HTR-8/SVneo (cell line): ENCODE data around the gene NCMAP.
A peak's percentile ranks its signal among the peaks of the same experiment; 100 is the strongest.
"Not testable (repeated sequence)": the region's sequence is repeated elsewhere in the genome, so short reads cannot be mapped to it uniquely, and the experiment has no call there.

Source experiments
- DNase-seq: peaks from one replicate; pipeline ENCODE4 v3.0.0; 2011; ENCODE audit warnings: low spot score, mixed read lengths; ENCODE audit not compliant: insufficient read length
- FAIRE-seq: peaks from 2 replicates; lab custom pipeline; 2011; peaks lifted over from hg19 to GRCh38; lab: Jason Lieb, UNC

The NCMAP gene, protein sequence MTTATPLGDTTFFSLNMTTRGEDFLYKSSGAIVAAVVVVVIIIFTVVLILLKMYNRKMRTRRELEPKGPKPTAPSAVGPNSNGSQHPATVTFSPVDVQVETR

GRCh38 chr1:24555591-24556413 is at the start of gene NCMAP:
Gene NCMAP, plus strand, starts transcription at chr1:24556087. Its CDS starts 39,344 bp downstream, at chr1:24595431.
- DNase-seq (no peak), FAIRE-seq (no peak)

DNA sequence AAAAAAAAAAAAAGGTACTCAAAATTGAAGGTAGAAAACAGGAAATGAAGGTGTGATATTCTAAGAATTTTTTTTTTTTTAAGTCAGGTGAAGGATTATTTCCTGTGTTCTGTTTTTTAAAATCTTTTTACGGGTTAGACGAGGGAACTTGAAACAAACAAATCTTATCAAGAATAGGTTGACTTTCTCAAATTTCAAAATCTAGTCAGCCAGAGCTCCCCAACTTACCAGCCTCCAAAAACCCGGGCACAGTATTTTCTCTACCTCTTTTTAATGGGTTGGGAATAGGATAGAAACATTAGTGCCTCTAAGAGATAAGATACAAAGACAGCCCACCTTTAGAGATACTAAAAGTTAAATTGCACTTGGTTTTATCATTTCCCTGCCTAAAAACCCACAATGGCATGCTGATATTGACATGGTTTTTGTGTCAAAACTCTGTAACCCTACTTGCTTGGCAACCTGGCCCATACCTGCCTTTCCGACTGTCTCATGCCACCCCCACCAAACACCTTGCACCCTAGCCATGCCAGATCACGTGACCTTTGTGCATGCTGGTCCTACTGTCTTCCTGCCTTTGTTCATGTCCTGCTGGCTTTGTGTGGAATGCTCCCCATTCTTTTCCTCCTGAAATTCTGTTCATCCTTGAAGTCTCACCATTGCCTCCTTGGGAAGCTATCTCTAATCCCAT is 49.1 kb upstream of the NCMAP start:
- DNase-seq (no peak), FAIRE-seq (no peak)

DNA sequence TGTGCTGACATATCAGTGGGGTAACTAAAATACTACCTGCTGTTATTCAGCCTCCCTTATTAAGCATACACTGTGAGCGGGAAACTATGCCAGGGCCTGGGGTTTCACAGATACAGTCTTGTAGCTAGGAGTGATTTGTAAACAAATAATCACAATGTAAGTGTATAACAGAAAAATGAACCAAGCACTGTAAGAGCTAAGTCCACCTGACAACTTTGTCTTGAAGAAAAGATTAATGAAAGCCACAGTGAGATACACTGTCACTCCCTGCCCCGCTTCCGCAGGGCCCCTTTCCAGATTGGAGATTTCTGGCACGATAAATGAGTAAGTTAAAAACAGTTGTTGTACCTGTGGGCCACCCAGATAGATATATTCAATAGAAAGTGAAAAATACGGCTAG is 48.5 kb upstream of the NCMAP start:
- FAIRE-seq (no peak), DNase-seq (no peak)

GRCh38 chr1:24508911-24509310 is 47.0 kb upstream of the NCMAP start:
- FAIRE-seq (no peak), DNase-seq (no peak)

DNA sequence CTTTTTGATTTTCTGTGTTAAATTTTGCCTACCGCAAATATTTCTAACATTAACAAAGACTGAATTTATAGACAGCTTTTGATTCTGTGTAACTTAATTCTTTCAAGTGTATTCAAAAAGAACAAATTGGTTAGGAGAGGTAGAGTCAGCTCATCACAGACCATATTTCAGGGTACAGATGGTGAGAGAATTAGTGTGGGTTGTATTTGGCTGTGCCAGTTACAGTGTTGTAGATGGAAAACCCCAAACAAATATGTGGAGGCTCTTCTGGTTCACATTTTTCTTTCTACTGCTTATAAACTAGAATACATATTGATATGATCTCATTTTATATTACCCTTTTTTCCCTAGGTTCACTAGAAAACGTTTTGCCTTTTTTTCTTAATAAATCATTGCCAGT is 42.2 kb upstream of the NCMAP start:
- no peak for DNase-seq
- FAIRE-seq: no peak

GRCh38 chr1:24514946-24515345 is 40.9 kb upstream of the NCMAP start:
- no peak for FAIRE-seq

GRCh38 chr1:24515671-24516209 is 40.1 kb upstream of the NCMAP start:
- peak; percentile 61 for DNase-seq
- FAIRE-seq: not testable (repeated sequence)

More at GRCh38 chr1:24514946-24515345, 40.9 kb upstream of the NCMAP start:
- no peak for DNase-seq

- DNase-seq (no peak), FAIRE-seq (no peak)
Observed at GRCh38 chr1:24516506-24516905, 39.4 kb upstream of the NCMAP start.

DNA sequence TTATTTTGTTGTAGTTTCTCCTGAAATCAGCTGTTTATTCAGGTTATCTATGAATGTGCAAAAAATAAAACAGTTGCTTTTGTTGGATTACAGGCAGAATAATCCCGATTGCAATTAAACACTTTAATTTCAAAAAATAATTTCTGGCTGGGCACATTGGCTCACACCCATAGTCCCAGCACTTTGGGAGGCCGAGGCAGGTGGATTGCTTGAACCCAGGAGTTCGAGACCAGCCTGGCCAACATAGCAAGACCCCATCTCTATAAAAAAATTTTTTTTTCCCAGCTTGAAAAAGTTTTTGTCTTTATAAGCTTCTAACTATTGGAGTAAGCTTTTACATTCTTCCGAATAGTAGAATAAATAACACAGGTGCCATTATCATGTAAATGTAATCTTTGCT is 38.0 kb upstream of the NCMAP start:
- FAIRE-seq (no peak), DNase-seq (no peak)

GRCh38 chr1:24520282-24520681 is 35.6 kb upstream of the NCMAP start:
- not testable (repeated sequence) for DNase-seq, FAIRE-seq

- DNase-seq (no peak), FAIRE-seq (no peak)
Observed at GRCh38 chr1:24525606-24526005, 30.3 kb upstream of the NCMAP start.

- FAIRE-seq: no peak
- no peak for DNase-seq
Observed at GRCh38 chr1:24526045-24526444, 29.8 kb upstream of the NCMAP start.

DNA sequence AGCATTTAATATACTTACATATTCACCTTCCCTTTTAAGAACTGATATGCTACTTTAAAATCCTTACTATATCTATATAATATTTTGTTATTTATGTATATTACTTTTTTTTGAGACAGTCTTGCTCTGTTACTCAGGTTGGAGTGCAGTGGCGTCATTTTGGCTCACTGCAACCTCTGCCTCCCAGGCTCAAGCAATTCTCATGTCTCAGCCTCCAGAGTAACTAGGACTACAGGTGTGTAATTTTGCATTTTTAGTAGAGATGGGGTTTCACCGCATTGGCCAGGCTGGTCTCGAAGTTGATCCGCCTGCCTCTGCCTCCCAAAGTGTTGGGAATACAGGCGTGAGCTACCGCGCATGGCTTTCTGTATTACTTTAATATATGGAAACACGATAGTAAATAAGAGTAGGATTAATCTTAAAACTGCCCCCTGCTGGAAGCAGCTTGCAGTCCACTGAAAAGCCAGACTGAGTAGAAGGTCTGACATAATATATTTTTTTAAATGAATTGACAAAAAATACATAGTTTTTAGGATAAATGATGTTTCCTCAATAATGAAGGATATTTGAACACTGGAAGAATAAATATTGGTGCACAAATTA is 28.8 kb upstream of the NCMAP start:
- FAIRE-seq: no peak
- peak; percentile 13 for DNase-seq

- DNase-seq: no peak
- no peak for FAIRE-seq
Observed at GRCh38 chr1:24528744-24529143, 27.1 kb upstream of the NCMAP start.

DNA sequence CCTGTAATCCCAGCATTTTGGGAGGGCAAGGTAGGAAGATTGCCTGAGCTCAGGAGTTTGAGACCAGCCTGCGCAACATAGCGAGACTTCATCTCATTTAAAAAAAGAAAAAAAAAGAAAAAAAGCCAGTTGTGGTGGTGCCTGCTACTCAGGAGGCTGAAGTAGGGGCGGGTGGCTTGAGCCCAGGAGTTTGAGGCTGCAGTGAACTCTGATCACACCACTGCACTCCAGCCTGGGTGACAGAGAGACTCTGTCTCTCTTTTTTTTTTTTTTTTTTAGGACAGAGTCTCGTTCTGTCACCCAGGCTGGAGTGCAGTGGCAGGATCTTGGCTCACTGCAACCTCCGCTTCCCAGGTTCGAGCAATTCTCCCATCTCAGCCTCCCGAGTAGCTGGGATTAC is 26.6 kb upstream of the NCMAP start:
- FAIRE-seq, DNase-seq: not testable (repeated sequence)

- no peak for FAIRE-seq
Observed at GRCh38 chr1:24535021-24535424, 20.9 kb upstream of the NCMAP start.

GRCh38 chr1:24535778-24536177 is 20.1 kb upstream of the NCMAP start:
- DNase-seq: no peak

More at GRCh38 chr1:24535021-24535424, 20.9 kb upstream of the NCMAP start:
- no peak for DNase-seq

GRCh38 chr1:24536391-24536840 is 19.5 kb upstream of the NCMAP start:
- FAIRE-seq (no peak), DNase-seq (no peak)

More at GRCh38 chr1:24535778-24536177, 20.1 kb upstream of the NCMAP start:
- no peak for FAIRE-seq

- no peak for FAIRE-seq
Observed at GRCh38 chr1:24540051-24540905, 15.6 kb upstream of the NCMAP start.

More at GRCh38 chr1:24540051-24540905, 15.6 kb upstream of the NCMAP start:
- DNase-seq: no peak
